Smooth muscle cell (in vitro differentiated cells): ENCODE measurements around the gene C1orf56. TPM values are rescaled to one million over a fixed set of nuclear protein-coding genes. Genes with fewer than 3 reads are reported as not detected.
A peak's percentile ranks its signal among the peaks of the same experiment; 100 is the strongest.

Experiments used
- DNase-seq: peaks from one replicate; lab custom pipeline; 2025; ENCODE audit not compliant: unreplicated experiment; lab: John Stamatoyannopoulos, UW
- H2AFZ ChIP-seq: fragments of 200-600 bp; sonication (generic); 2 replicates; pipeline ENCODE4 v1.6.0; 2016; ENCODE audit warnings: antibody characterized with exemption, low read depth, mild to moderate bottlenecking
- H3F3A ChIP-seq: fragments of 200-600 bp; sonication (generic); 2 replicates; pipeline ENCODE4 v1.6.0; 2017; ENCODE audit warnings: antibody characterized with exemption, low read depth
- H3K27ac ChIP-seq: fragments of 200-600 bp; sonication (generic); 2 replicates; pipeline ENCODE4 v1.5.1; 2016; ENCODE audit warnings: low read depth, mild to moderate bottlenecking
- H3K27me3 ChIP-seq: fragments of 200-600 bp; sonication (generic); 2 replicates; pipeline ENCODE4 v1.6.1; 2016; ENCODE audit warnings: low read depth, mild to moderate bottlenecking
- H3K36me3 ChIP-seq: fragments of 200-600 bp; sonication (generic); 2 replicates; pipeline ENCODE4 v1.5.1; 2016; ENCODE audit warnings: low read depth
- H3K4me1 ChIP-seq: fragments of 200-600 bp; sonication (generic); 2 replicates; pipeline ENCODE4 v1.5.1; 2016; ENCODE audit warnings: low read depth
- H3K4me2 ChIP-seq: fragments of 200-600 bp; sonication (generic); 2 replicates; pipeline ENCODE4 v1.6.0; 2016; ENCODE audit warnings: mild to moderate bottlenecking
- H3K4me3 ChIP-seq: fragments of 200-600 bp; sonication (generic); 2 replicates; pipeline ENCODE4 v1.5.1; 2016; ENCODE audit warnings: mild to moderate bottlenecking
- H3K79me2 ChIP-seq: fragments of 200-600 bp; sonication (generic); 2 replicates; pipeline ENCODE4 v1.6.0; 2016; ENCODE audit warnings: low read depth, mild to moderate bottlenecking
- H3K9ac ChIP-seq: fragments of 200-600 bp; sonication (generic); 2 replicates; pipeline ENCODE4 v1.6.0; 2016; ENCODE audit warnings: low read depth
- H3K9me3 ChIP-seq: fragments of 200-600 bp; sonication (generic); replicated peaks from 2 replicates; pipeline ENCODE4 v1.5.1; 2016; ENCODE audit warnings: low read depth
- H4K20me1 ChIP-seq: fragments of 200-600 bp; sonication (generic); 2 replicates; pipeline ENCODE4 v1.6.0; 2016; ENCODE audit warnings: low read depth
- WGBS: methylation state at CpG from one replicate; pipeline ENCODE4 v1.1.7; 2016; ENCODE audit warnings: low lambda C conversion rate; 5-methylcytosine and 5-hydroxymethylcytosine counted together
- polyA plus RNA-seq: library from polyadenylated mRNA; unstranded; fragments of >200 nt; fragmentation: Nextera tagmentation; extraction: Ambion mirVana; gene quantifications from 2 replicates; pipeline ENCODE4 v1.2.1, GENCODE V29; 2016
- total RNA-seq: library from RNA; depleted of rRNA; stranded (reverse); fragments of >200 nt; gene quantifications from 2 replicates; pipeline ENCODE4 v1.2.3, GENCODE V29; 2014
- TF ChIP-seq, protein P1 (sequence below): fragments of 200-600 bp; sonication (generic); IDR thresholded peaks from 2 replicates; pipeline ENCODE4 v1.5.1; 2017; ENCODE audit warnings: borderline replicate concordance, mild to moderate bottlenecking, antibody characterized with exemption; ENCODE audit not compliant: insufficient read depth, poor library complexity, severe bottlenecking

Gene C1orf56
- total and polyA plus RNA-seq, 2 experiments from 2014 or later: 1.6 to 4.4 TPM

DNA sequence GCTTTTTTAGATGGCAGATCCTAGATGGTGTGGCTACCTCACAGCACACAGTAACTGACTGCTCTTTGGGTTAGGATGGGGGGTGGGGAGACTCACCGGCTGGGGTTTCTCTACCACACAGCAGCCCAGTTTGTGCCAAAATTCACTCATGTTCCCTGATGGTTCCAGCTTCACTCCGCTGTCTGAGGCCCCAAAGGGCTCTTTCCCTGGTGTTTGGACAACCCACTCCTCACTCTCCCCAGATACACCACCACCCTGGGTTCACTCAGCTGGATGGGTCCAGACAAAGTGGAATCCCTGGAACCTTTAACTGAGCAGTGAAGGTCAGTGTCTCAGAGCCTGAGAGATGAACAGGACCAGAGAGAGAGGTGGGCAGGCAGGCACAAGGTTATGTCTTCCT is 8.0 kb downstream of the C1orf56 start:
- H3K9me3 ChIP-seq: no peaks in the 10 kb centered on the region
- H3K79me2 ChIP-seq: peaks cover 64% of the 10 kb centered on the region
- no peak overlapping the region for H3K4me3 ChIP-seq
- H3K9ac ChIP-seq: peak overlapping the region; percentile 3
- H3K4me1 ChIP-seq: peaks cover 12% of the 10 kb centered on the region
- DNase-seq: no peak
- peaks cover 60% of the 10 kb centered on the region for H4K20me1 ChIP-seq
- H3K4me2 ChIP-seq: no peak overlapping the region
- peaks cover 55% of the 10 kb centered on the region for H3F3A ChIP-seq
- peaks cover 9% of the 10 kb centered on the region for H3K36me3 ChIP-seq
- 86% methylated on average over 1 of the region's 2 CpGs for WGBS
- H3K27ac ChIP-seq: peak overlapping the region; percentile 98
- no peak overlapping the region for H2AFZ ChIP-seq
- TF ChIP-seq, protein P1, sequence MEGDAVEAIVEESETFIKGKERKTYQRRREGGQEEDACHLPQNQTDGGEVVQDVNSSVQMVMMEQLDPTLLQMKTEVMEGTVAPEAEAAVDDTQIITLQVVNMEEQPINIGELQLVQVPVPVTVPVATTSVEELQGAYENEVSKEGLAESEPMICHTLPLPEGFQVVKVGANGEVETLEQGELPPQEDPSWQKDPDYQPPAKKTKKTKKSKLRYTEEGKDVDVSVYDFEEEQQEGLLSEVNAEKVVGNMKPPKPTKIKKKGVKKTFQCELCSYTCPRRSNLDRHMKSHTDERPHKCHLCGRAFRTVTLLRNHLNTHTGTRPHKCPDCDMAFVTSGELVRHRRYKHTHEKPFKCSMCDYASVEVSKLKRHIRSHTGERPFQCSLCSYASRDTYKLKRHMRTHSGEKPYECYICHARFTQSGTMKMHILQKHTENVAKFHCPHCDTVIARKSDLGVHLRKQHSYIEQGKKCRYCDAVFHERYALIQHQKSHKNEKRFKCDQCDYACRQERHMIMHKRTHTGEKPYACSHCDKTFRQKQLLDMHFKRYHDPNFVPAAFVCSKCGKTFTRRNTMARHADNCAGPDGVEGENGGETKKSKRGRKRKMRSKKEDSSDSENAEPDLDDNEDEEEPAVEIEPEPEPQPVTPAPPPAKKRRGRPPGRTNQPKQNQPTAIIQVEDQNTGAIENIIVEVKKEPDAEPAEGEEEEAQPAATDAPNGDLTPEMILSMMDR: no peak
- H3K27me3 ChIP-seq: no peaks in the 10 kb centered on the region

DNA sequence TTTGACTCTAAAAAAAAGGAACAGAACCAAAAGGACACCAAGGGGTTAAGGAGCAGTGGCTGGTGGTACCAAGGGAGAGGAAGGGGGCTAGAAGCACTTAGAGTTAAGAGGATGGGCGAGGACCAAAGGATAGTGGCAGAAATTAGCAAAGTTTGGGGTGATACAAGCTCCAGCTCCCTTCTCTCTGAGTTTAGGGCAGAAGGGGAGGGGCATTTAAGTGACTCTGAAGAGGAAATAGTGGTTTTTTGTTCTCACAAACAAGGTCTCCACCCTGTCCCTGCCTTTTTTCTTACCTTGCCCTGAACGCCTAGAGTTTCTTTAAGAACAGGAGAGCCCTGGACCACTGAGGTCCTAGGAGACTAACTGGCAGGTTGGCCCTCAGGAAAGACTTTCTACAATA is 8.6 kb downstream of the C1orf56 start:
- Histone ChIP-seq H3K79me2 (peaks cover 69% of the 10 kb centered on the region), H3K9ac (no peak overlapping the region), H3K27me3 (no peaks in the 10 kb centered on the region), H3K4me3 (no peak overlapping the region), H3K4me1 (peaks cover 12% of the 10 kb centered on the region), H3K9me3 (no peaks in the 10 kb centered on the region), H3K4me2 (peak overlapping the region; percentile 98), H2AFZ (no peak overlapping the region), H4K20me1 (peaks cover 60% of the 10 kb centered on the region), H3K36me3 (peaks cover 9% of the 10 kb centered on the region), H3F3A (peaks cover 51% of the 10 kb centered on the region), H3K27ac (peak overlapping the region; percentile 98)
- 71% methylated on average over 2 of the region's 2 CpGs for WGBS
- TF ChIP-seq, protein P1: no peak
- no peak for DNase-seq

DNA sequence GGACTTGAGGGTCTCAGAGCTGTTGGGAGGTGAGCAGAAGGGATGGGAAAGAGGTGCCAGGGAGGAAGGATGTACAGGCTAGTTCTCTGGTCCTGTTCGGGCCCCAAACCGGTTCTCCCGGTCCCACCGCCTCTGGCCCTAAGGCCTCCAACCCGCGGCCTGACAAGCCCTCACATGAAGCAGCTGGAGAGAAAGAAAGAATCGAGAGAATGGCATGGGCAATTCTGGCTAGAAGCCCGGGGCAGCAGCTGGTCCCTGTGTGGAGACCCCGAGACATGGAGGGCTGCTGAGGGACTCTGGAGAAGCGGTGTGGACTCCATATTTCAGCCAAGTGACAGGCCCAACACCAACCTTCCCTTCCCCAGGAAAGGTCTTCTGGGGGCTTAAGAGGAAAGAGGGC is 11.1 kb downstream of the C1orf56 start:
- Histone ChIP-seq H3K27me3 (no peaks in the 10 kb centered on the region), H3F3A (peaks cover 28% of the 10 kb centered on the region), H2AFZ (no peak overlapping the region), H3K27ac (peak overlapping the region; percentile 98), H4K20me1 (peaks cover 54% of the 10 kb centered on the region), H3K4me2 (peak overlapping the region; percentile 98), H3K9me3 (no peaks in the 10 kb centered on the region), H3K79me2 (peaks cover 95% of the 10 kb centered on the region), H3K4me3 (peak overlapping the region; percentile 100), H3K9ac (peak overlapping the region; percentile 98), H3K36me3 (peaks cover 4% of the 10 kb centered on the region), H3K4me1 (peaks cover 27% of the 10 kb centered on the region)
- TF ChIP-seq, protein P1: no peak
- DNase-seq: no peak
- 2% methylated on average over 10 of the region's 10 CpGs for WGBS
